ENCODE results near the gene INPP5A.

DNA sequence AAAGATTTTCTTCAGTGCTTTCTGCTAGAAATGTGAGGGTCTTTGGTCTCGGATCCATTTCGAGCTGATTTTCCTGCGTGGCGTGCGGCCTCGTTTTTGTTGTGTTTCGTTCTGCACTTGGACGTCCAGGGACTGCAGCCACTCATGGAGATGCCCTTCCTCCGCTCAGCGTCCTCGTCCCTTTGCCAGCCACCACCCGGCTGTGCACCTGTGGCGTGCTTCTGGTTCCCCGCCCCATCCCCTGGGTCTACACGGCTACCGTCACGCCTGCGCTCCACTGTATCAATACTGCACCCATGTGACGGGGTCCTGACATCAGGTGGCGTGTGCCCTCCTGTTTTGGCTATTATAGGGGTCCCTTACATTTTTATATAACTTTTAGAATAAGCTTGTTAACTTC is 291.1 kb downstream of the INPP5A start:
- no peak for TF ChIP-seq RARB (CRISPR knock-in tag; IDR thresholded peaks at IDR 0.05)
- TF ChIP-seq, protein P1, sequence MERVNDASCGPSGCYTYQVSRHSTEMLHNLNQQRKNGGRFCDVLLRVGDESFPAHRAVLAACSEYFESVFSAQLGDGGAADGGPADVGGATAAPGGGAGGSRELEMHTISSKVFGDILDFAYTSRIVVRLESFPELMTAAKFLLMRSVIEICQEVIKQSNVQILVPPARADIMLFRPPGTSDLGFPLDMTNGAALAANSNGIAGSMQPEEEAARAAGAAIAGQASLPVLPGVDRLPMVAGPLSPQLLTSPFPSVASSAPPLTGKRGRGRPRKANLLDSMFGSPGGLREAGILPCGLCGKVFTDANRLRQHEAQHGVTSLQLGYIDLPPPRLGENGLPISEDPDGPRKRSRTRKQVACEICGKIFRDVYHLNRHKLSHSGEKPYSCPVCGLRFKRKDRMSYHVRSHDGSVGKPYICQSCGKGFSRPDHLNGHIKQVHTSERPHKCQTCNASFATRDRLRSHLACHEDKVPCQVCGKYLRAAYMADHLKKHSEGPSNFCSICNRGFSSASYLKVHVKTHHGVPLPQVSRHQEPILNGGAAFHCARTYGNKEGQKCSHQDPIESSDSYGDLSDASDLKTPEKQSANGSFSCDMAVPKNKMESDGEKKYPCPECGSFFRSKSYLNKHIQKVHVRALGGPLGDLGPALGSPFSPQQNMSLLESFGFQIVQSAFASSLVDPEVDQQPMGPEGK (CRISPR knock-in tag; IDR thresholded peaks at IDR 0.05; ENCODE audit: borderline replicate concordance) = no peak

Data from SK-N-SH treated with all-trans-retinoic acid at 6 μM for 48 hours (cell line).